MV-4-11 (cell line): ENCODE results near the gene GAB3.

Experiments used
- DNase-seq: peaks from one replicate; lab custom pipeline; 2025; lab: John Stamatoyannopoulos, UW

Gene GAB3

DNA sequence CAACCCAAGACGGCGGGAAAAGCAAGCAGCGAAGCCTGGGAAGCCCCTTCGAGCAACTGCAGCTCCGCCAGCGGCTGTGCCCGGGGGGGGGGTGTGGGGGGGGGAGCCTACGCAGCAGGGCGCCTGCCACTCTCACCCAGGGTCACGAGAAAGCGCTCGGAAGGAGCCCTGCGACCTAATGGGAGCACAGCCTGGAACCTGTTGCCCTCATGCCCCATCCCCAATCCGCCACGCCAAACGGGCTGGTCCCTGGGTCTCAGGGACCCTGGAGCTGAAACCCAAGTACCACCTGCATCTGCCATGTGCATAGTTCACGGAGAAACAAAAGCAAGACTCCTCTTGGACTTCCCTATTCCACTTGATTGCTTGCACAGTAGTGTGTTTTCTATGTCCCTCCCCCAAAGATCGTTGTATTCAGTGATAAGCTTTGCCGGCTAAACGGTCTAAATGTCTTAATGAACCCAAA lies 359 bp upstream of the GAB3 start:
- peak; percentile 44 for DNase-seq

DNA sequence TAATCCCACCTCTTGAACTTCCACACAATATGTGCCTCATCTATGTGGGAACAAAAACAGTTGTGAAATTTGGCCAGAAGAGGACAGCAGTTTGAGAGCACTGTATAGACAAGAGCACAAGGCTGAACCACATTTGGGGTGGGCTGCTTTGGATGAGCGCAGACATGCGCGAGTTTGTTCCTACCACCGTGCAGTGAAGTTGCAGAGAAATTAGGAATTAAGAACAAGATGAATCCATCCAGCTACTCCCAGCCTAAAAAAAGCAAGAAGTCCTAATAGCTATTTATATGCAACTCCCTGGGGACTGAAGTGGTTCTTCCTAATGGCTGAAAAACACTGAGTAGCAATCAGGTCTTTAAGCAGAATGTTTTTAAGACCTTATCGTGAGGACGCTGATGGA lies 1.0 kb downstream of the GAB3 start:
- peak; percentile 31 for DNase-seq

DNA sequence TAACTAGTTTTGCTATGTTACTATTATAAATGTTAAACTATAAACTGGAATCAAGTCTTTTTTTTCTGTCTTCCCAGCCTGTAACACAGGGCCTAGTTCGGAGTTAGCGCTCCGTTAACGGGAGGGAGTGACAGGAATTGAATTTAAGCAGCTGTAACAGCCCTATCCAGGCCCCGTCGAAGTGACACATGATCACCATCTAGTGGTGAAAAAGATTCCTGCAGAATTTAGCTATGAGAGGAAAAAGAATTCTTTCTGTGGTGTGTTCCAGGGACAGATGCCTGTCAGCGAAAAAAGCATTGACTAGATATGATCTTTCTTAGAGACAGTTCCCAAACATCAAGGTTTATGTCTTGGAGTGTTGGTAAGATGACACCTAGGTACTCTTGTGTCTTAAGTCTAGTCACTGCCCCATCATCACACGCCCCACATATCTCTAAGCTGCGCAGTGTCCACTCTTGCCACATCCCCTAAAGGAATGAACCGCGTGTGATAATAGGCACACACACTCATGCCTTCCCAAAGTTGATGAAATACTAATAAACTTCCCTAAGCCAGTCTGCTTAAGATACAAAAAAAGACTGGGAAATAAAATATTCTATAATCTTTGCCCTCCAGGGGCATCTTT lies 2.1 kb downstream of the GAB3 start:
- DNase-seq = peak; percentile 58

DNA sequence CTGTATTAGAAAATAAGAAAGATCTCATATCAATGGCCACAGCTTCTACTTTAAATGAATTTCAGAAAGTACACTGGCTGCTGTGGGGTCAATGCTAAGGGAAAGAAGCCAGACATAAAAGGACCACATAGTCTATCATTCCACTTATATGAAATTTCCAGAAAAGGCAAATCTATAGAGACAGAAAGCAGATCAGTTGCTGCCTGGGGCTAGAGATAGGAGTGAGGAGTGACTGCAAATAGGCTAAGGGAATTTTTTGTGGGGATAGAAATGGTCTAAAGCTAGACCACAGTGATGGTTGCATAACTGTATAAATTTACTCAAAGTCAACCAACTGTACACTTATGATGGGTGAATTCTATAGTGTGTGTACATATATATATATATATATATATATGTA lies 8.3 kb downstream of the GAB3 start:
- DNase-seq = no peak

DNA sequence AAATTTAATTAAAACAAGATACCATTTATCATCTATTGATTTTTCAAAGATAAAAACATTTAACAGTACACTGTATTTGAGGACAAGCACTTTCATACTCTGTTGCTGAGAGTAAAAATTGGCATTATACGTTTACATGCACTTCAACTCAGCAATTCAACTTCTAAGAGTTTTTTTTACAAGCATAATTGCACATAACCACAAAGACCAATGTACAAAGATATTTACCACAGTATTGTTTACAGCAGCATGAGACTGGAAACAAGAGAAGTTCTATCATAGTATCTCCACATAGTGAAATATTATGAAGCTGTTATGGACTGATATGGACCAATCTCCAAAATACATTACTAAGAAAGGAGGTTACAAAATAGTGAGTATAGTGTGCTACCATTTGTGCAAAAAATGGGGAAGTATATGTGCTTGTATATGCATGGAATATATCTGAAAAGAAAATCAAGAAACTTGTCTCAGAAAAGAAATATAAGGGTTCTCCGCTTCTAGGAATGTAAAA lies 10.9 kb downstream of the GAB3 start:
- DNase-seq = peak; percentile 15

DNA sequence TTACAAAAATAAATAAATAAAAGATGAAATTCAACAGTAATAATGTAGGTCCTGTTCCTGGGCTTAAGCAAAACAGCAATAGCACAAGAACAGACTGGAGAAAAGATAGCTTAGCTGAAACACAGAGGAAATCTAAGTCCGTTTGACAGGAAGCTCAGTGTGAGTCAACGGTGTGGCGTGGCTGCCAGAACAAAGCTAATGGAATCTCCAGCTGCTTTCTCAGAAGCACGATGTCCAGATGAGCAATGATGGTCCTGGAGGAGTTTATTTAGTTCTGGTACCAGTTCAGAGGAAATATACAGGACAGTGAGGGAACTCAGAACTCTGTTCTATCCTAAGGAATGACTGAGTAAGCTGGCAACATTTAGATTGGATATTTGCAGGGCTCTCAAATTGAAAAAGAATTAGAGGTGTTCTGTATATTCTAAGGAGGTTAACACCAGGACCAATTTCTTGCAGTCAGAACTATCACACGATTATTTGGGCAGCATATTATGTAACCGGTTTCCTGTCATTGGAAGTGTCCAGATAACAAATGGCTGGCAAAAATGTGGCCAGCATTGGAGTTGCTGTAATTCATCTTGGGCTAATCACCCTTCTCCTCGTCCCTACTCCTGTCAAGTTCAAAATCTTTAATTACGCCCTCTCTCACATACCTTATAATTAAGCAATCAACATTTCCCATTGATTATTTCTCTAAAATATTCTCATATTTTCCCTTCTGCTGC lies 12.7 kb downstream of the GAB3 start:
- DNase-seq = peak; percentile 61

DNA sequence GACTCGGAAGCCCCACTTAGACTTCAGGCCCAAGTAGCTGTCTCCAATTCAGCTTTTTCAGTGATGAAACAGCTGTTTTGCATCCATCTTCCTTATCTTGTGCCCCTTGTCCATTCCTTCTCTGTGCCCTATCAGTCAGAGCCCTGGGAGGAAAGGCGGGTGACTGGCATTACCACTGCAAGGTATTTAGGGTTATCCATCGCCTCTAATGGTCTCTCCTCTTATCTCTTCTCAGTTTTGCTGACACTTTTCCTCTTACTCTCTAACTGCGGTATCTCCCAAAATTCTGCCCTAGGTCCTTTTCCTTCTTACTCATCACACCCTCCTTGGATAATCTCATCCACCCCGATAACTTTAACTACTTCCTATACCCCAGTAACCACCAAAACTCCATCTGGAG lies 13.7 kb downstream of the GAB3 start:
- DNase-seq = no peak

DNA sequence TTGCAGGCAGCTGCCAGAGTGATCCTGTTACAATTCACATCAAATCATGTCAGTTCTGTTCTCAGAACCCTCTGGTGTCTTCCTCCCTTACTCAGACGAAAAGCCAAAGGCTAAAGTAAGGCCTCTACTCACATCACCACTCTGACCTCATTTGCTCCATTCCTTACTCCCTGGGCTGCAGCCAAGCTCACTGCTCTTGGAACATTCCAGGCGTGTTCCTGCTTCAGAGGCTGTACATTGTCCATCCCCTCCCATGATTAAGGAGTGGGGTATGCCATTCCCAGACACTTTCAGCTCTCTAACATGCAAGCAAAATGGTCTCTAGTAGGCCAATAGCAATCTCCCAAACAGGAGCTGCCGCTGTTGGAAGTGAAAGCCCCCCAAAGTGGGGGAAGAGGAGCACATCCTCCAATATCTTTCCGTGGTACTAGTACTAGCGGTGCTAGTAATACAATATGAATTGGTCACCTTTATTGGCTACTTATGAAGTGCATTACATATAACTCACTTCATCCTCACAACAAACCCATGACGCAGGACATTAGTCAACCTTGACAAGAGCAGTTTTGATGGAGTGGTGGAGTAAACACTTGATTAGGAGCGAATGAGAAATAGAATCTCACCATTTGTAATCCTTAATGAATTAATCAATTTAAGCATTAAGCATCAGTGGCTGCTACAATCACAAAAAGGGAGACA lies 15.0 kb downstream of the GAB3 start:
- DNase-seq = no peak

DNA sequence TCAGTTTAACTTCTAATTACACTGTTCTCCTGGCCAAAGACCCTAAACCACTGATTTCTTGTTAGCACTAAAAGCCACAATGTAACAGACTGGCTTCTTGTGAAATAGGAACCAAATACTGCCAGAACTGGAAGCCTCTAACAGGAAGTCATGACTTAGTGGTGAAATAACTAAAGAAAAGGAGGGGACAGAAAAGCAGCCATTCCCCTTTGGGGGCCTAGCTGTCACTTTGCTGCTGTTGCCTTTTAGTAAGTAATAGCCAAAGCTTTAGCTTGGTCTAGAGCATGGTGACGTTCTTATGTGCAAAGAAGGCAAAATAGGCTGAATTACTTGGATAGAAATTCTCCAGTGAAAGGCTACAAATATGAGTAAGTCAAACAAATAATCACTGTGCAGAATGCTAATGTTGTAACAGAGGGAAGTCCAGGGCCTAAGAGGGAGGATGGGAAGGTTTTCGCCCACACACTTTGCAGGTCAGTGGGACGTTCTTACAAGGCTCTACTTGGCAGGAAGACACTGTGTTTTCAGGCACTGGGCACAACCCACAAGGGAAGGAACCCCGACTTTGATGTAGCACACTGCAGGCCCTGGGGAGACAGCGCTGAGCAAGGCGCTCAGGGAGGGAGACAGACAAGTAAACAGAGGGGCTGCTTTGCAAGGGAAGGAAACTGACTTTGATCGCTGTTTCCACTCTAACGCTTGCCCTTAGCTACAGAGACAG lies 16.7 kb downstream of the GAB3 start:
- peak; percentile 85 for DNase-seq

DNA sequence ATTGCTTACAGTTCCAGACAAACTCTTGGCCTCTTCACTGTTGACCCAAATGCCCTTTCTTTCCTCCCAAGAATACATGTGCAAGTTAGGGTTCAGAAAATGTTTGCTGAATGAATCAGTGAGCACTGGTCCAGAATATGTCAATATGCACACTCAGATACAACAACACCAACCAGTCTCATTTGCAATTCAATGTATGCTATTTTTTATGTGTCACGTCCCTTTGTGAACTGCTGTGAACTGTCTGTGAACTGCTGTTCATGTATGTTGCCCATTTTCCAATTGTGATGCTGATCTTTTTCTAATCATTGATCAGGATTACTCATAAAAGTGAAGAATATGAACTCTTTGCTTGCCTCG lies 17.8 kb downstream of the GAB3 start:
- DNase-seq = no peak

DNA sequence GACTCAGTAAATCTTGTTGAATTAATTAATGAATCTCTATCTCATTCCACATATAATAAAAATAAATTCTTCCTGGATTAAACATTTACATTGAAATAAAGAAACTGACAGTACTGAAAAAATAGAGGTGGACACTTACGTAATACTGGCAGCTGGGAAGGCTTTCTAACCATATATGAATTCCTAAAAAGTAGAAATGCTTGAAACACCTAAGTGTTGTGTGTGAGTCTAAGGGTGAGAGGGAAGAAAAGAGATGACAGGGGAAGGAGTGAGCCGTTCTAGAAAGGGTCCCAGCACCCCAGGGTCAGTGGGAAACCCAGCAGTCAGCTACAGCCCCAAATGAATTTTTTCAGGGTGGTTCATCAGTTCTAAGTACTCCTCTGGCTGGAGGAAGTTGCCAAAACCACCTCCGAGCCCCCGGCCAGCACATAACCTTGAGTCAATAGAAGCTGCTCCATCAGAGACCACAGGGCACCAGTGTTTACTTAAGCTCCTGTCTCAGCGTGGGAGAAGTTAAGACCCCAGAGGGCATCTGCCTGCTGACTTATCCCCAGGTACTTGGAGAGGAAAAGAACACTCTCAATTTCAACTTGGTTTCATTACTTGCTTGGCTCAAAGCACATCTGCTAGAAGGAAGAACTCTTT lies 18.3 kb downstream of the GAB3 start:
- peak; percentile 48 for DNase-seq

DNA sequence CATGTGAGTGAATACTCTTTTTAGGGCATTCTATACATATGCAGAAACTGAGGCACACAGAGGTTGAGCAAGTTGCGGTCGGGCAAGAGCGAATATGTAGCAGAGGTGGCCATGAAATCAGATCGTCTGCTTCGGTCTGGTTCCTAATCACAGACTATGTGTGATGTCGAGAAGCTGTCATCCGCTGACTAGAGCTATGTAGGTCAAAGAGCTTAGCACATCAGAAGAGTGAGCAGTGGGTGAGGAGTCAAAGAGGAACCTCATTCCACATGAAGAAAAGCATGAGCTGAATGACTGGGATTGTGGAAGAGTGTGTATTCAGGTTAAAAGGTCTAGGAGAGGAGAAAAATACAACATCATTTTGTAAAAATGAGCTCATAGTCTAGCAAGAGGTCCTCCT lies 19.0 kb downstream of the GAB3 start:
- DNase-seq = peak; percentile 38

DNA sequence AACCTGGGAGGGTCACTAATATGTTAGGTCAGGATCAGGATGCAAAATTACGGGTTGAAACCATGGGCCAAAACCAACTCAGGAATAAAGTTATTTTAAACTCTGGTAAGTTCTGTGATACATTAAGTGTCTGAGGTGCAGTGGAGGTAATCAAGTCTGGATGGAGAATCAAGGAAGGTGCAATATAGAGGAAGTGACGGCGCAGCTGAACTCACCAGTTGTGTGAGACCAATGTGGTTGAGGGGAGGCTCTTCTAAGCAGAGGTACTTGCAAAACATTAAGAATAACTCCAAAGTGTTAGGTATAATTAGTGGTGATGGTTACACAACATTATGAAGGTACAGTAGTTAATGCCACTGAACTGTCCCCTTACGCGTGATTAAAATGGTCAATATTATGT lies 19.7 kb downstream of the GAB3 start:
- DNase-seq = no peak

DNA sequence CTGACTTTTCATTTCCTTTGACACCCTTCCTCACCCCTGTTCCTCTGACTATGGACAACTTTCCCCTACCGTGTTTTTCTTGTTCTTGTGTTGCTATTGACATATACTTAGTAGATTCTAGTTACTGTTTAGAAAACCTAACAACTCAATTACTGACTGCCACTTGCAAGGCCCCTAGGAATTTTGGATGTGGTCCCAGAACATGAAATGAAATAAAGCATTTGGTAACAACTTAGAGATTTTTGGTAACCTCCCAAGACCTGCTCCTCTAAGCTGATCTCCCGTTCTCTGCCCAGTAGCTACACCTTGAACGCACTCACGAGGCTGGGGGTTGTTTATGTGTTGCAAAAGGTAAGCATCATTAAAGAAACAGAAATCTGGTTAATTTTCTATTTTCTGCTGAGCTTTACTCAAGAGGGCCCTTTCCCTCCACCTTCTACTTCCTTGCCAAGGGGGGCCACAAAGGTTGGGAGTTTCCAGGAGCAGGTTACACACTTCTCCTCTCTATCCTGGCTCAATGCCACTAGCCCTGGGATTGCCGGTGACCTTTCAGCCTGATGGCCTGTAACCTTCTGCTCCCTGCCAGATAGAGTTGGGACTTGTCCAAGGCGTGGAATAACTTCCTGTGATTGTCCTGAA lies 20.5 kb downstream of the GAB3 start:
- no peak for DNase-seq

DNA sequence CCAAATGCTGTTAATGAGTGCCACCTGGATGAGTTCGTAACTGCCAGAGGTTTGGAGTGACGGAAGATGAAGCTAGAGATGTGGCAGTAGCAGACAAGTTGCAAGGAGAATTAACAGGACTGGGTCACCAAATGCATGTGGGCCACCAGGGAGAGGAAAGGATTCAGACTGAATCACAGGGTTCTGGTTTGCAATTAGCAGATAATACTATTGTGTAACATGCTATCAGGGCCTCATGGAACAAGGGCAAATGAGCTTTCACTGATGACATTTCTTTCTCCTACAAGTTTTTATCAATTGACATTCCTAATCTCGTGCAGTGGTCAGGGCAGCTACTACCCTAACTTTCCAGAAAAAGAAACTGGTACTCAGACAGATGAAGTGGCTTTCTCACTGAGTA lies 21.4 kb downstream of the GAB3 start:
- no peak for DNase-seq

DNA sequence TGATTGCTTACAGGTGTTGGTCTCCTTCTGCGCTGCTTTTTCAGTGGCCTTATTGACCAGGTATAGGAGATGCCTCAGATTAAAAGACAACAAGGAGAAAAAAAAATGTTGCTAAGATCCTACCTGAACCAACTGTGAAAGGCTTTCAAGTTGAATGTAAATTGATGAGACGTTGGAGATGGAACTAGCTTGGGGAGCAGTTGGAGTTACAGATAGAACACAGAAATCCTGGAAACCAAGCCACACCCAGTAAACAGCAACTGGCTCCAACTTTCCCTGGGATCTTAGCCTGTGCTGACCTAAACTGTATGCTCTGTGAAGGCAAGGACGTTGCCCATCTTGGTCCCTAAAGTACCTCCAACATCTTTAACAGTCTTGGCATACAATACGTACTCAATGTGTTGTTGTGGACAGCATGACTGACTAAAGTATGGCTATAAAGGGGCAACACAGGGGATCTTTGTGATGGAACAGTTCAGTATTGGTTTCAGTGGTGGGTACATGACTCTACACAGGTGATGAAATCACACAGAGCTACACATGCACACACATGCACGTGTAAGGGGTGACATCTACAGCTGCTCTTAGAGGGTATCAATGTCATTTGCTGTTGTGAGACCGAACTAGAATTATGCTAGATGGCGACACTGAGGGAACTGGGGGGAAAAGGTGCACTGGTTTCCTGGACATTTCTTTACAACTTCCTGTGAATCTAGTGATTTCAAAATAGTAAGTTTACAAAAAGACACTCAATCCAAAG lies 22.3 kb downstream of the GAB3 start:
- no peak for DNase-seq

DNA sequence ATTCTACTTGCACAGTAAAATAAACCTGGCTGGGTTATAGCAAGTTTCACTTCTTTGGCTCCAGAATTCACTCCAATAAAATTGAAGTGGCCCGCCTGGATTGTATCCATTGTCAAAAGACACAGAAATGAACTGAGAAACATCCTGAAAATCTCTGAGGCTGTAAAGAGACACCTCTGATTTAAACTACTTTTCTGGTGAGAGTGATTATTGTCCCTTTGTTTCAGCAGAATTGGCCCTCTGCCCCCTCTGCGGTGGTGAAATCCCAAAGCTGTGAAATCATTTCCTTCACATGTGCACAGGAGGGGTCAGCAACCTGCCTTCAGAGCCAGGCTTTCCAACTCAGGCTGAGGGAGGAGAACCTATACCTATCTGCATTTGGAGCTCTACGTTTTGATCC lies 23.0 kb downstream of the GAB3 start:
- DNase-seq = no peak

DNA sequence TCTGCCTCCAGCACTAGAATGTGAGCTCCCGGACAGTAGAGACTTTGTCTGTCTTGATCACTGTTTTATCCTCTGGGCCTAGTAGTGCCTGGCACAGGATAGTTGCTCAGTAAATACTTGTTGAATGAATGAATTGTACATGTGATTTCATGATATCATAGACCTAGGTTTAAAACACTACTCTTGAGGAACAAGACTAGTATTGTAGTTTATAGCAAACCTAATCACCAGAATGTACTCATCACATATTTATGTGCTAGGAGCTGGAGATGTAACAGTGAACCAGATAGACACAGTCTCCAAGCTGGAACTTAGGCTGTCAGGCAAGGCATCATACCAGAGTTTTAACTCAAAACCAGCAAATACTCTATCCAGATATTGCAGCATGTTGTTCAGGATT lies 23.5 kb downstream of the GAB3 start:
- DNase-seq = no peak

DNA sequence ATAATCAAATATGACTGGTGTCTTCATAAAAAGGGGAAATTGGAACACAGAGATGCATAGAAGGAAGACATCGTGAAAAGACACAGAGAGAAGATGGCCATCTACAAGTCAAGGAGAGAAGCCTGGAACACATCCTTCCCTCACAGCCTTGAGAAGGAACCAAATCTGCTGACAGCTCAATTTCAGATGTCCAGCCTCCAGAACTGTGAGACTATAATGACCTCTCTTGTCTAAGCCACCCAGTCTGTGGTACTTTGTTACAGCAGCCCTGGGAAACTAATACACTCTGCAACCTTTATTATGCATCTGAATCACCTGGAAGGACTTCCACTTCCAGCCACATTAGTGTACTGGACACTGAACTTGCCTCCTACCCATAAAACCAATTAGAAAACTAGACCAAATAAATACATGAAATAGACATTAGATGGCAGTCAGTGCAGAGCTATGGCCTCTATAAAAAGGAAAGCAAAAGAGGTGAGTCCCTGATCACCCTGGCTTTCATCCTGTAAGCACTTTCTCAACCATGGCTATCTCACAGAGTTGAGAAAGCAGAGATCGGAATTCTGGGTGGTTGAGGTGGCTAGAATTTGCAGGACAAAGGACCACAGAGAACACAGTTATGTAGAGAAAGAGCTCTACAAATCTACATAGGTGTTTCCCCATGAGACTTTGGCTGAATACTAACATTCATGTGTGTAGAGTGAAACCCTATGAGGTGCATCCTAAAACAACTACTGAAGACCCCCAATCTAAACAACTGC lies 25.7 kb downstream of the GAB3 start:
- no peak for DNase-seq

DNA sequence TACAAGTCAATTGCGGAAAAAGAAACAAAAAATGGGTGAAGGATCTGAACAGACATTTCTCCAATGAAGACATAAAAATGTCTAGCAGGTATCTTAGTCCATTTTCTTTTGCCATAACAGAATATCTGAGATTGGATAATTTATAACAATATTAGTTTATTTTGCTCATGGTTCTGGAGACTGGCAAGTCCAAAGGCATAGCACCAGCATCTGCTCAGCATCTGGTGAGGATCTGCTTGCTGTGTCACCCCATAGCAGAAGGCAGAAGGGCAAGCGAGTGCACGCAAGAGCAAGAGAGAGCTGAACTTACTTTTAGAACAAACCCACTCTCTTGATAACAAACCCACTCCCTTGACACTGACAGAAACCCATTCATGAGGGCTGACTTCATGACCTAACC lies 29.7 kb downstream of the GAB3 start:
- DNase-seq = no peak
